Measurements from ENCODE around the gene ZKSCAN1.

- TF ChIP-seq CTCF (IDR thresholded peaks at IDR 0.05) = no peak
- TF ChIP-seq POLR2A (IDR thresholded peaks at IDR 0.05) = no peak
Measured at GRCh38 chr7:100082978-100083377, 67.6 kb downstream of the ZKSCAN1 start.

Measured in Peyer's patch (tissue), 4 donors.